ENCODE measurements around the gene KCNJ13.

The KCNJ13 gene

GRCh38 chr2:232772531-232772930 lies 3.8 kb downstream of the KCNJ13 start:
- H3K4me3 ChIP-seq (ENCODE audit: low read depth in 1 of 2, low read length in 2 of 2), result no peak overlapping the region
- H3K9ac ChIP-seq (ENCODE audit: low read depth in 1 of 2, low read length in 2 of 2), result no peak overlapping the region
- H3K4me1 ChIP-seq (ENCODE audit: control insufficient read depth in 1 of 2, insufficient read depth in 2 of 2, low read length in 2 of 2), result peaks cover 0 to 23% of the 10 kb centered on the region in 2 donors
- no peak overlapping the region for H3K27ac ChIP-seq (ENCODE audit: low read depth, low read length)
- H3K9me3 ChIP-seq (ENCODE audit: control insufficient read depth in 1 of 2, low read length in 2 of 2), result no peaks in the 10 kb centered on the region
- H3K27me3 ChIP-seq (ENCODE audit: control insufficient read depth in 1 of 2, insufficient read depth in 2 of 2, low read length in 2 of 2), result no peaks in the 10 kb centered on the region
- H3K36me3 ChIP-seq (ENCODE audit: control insufficient read depth in 1 of 2, insufficient read depth in 2 of 2, low read length in 2 of 2), result peaks cover 20 to 22% of the 10 kb centered on the region in 2 donors

GRCh38 chr2:232771870-232772269 lies 4.5 kb downstream of the KCNJ13 start:
- no peak overlapping the region for H3K27ac ChIP-seq (ENCODE audit: low read depth, low read length)
- H3K36me3 ChIP-seq (ENCODE audit: control insufficient read depth in 1 of 2, insufficient read depth in 2 of 2, low read length in 2 of 2), result peaks cover 24 to 25% of the 10 kb centered on the region in 2 donors

GRCh38 chr2:232770207-232770606 lies 6.2 kb downstream of the KCNJ13 start:
- Histone ChIP-seq H3K27me3 (ENCODE audit: control insufficient read depth in 1 of 2, insufficient read depth in 2 of 2, low read length in 2 of 2) (no peaks in the 10 kb centered on the region), H3K36me3 (ENCODE audit: control insufficient read depth in 1 of 2, insufficient read depth in 2 of 2, low read length in 2 of 2) (peaks cover 27 to 32% of the 10 kb centered on the region in 2 donors)

More at GRCh38 chr2:232771870-232772269, 4.5 kb downstream of the KCNJ13 start:
- Histone ChIP-seq H3K4me1 (ENCODE audit: control insufficient read depth in 1 of 2, insufficient read depth in 2 of 2, low read length in 2 of 2) (peaks cover 0 to 18% of the 10 kb centered on the region in 2 donors), H3K27me3 (ENCODE audit: control insufficient read depth in 1 of 2, insufficient read depth in 2 of 2, low read length in 2 of 2) (no peaks in the 10 kb centered on the region), H3K4me3 (ENCODE audit: low read depth in 1 of 2, low read length in 2 of 2) (no peak overlapping the region), H3K9me3 (ENCODE audit: control insufficient read depth in 1 of 2, low read length in 2 of 2) (no peaks in the 10 kb centered on the region), H3K9ac (ENCODE audit: low read depth in 1 of 2, low read length in 2 of 2) (no peak overlapping the region)

DNA sequence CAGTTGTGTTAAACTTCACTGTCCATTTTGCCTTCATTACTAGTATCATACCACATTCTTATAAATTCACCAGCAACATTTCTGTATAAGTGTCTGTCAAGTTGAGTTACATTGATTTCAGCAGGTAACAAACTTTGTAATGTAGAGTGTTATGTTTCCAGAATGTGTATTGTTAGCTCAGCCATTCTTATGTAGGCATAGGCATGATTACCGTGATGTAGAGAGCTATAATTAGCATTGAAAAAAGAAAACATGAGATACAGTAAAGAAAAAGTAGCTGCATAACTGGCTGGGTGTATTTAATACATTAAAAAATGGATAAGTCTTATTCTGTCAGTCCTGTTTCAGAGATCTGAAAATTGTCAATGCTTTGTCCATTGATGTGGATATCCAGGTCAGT lies 8.5 kb downstream of the KCNJ13 start:
- Histone ChIP-seq H3K9me3 (ENCODE audit: control insufficient read depth in 1 of 2, low read length in 2 of 2) (no peaks in the 10 kb centered on the region), H3K4me3 (ENCODE audit: low read depth in 1 of 2, low read length in 2 of 2) (no peak overlapping the region)

More at GRCh38 chr2:232770207-232770606, 6.2 kb downstream of the KCNJ13 start:
- no peak overlapping the region for H3K4me3 ChIP-seq (ENCODE audit: low read depth in 1 of 2, low read length in 2 of 2)
- no peak overlapping the region for H3K9ac ChIP-seq (ENCODE audit: low read depth in 1 of 2, low read length in 2 of 2)
- peaks cover 0 to 6% of the 10 kb centered on the region in 2 donors for H3K4me1 ChIP-seq (ENCODE audit: control insufficient read depth in 1 of 2, insufficient read depth in 2 of 2, low read length in 2 of 2)
- H3K9me3 ChIP-seq (ENCODE audit: control insufficient read depth in 1 of 2, low read length in 2 of 2), result no peaks in the 10 kb centered on the region
- H3K27ac ChIP-seq (ENCODE audit: low read depth, low read length), result no peak overlapping the region

DNA sequence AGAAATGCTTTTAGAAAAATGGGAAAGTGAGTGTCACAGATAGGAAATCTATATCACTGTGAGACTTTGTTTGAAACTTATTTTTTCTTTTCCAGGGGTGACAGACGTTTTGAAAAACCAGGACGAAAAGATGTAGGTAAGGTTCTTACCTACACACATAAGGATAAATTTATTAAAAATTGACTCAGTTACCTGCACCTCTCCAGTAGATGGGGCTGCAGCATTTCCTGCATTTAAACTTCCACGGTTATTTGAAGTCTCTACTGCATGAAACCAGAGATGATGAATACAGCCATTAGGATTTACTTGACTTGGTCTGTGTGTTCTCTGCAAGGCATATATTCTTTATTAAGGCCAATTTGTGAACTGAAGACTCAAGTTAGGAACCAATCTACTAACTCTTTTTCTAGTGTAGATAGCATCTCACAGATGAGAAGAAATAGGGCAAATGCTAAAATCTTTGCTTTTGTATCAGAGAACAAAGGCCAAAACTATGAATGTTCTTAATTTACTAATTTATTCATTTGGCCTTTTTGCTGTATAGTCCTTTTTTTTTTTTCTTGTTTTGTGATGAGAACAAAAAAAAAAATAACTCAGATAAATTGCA lies 15.0 kb downstream of the KCNJ13 start:
- H3K9ac ChIP-seq (ENCODE audit: low read depth in 1 of 2, low read length in 2 of 2), result no peak overlapping the region
- H3K27ac ChIP-seq (ENCODE audit: low read depth, low read length), result no peak overlapping the region
- no peaks in the 10 kb centered on the region for H3K9me3 ChIP-seq (ENCODE audit: control insufficient read depth in 1 of 2, low read length in 2 of 2)
- no peaks in the 10 kb centered on the region for H3K27me3 ChIP-seq (ENCODE audit: control insufficient read depth in 1 of 2, insufficient read depth in 2 of 2, low read length in 2 of 2)
- H3K4me1 ChIP-seq (ENCODE audit: control insufficient read depth in 1 of 2, insufficient read depth in 2 of 2, low read length in 2 of 2), result no peaks in the 10 kb centered on the region
- H3K36me3 ChIP-seq (ENCODE audit: control insufficient read depth in 1 of 2, insufficient read depth in 2 of 2, low read length in 2 of 2), result peaks cover 16 to 40% of the 10 kb centered on the region in 2 donors
- H3K4me3 ChIP-seq (ENCODE audit: low read depth in 1 of 2, low read length in 2 of 2), result no peak overlapping the region

More for the DNA sequence above, 8.5 kb downstream of the KCNJ13 start:
- no peaks in the 10 kb centered on the region for H3K27me3 ChIP-seq (ENCODE audit: control insufficient read depth in 1 of 2, insufficient read depth in 2 of 2, low read length in 2 of 2)
- H3K4me1 ChIP-seq (ENCODE audit: control insufficient read depth in 1 of 2, insufficient read depth in 2 of 2, low read length in 2 of 2), result no peaks in the 10 kb centered on the region
- no peak overlapping the region for H3K27ac ChIP-seq (ENCODE audit: low read depth, low read length)
- H3K9ac ChIP-seq (ENCODE audit: low read depth in 1 of 2, low read length in 2 of 2), result no peak overlapping the region
- peaks cover 35 to 44% of the 10 kb centered on the region in 2 donors for H3K36me3 ChIP-seq (ENCODE audit: control insufficient read depth in 1 of 2, insufficient read depth in 2 of 2, low read length in 2 of 2)

DNA sequence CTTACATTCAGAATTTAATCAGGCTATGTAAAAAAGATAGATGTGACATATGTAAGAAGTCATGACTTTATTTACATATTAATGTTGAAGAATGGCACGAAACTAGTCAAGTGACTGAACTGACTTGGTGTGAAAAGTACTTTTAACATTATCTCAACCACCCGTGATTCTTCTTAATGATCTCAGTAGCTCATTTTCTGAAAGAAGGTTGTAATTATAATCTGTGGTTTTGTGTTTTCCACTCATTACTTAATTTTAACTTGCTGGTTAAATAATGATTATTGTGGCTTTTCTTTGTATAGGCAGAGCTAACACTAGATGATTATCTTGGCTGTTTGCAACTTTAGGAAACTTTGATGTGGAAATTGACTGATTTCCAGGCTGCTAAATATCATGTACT lies 18.5 kb downstream of the KCNJ13 start:
- Histone ChIP-seq H3K9me3 (ENCODE audit: control insufficient read depth in 1 of 2, low read length in 2 of 2) (no peaks in the 10 kb centered on the region), H3K4me3 (ENCODE audit: low read depth in 1 of 2, low read length in 2 of 2) (no peak overlapping the region), H3K36me3 (ENCODE audit: control insufficient read depth in 1 of 2, insufficient read depth in 2 of 2, low read length in 2 of 2) (peaks cover 5 to 28% of the 10 kb centered on the region in 2 donors), H3K27ac (ENCODE audit: low read depth, low read length) (no peak overlapping the region), H3K4me1 (ENCODE audit: control insufficient read depth in 1 of 2, insufficient read depth in 2 of 2, low read length in 2 of 2) (peaks cover 0 to 9% of the 10 kb centered on the region in 2 donors), H3K27me3 (ENCODE audit: control insufficient read depth in 1 of 2, insufficient read depth in 2 of 2, low read length in 2 of 2) (no peaks in the 10 kb centered on the region), H3K9ac (ENCODE audit: low read depth in 1 of 2, low read length in 2 of 2) (no peak overlapping the region)

DNA sequence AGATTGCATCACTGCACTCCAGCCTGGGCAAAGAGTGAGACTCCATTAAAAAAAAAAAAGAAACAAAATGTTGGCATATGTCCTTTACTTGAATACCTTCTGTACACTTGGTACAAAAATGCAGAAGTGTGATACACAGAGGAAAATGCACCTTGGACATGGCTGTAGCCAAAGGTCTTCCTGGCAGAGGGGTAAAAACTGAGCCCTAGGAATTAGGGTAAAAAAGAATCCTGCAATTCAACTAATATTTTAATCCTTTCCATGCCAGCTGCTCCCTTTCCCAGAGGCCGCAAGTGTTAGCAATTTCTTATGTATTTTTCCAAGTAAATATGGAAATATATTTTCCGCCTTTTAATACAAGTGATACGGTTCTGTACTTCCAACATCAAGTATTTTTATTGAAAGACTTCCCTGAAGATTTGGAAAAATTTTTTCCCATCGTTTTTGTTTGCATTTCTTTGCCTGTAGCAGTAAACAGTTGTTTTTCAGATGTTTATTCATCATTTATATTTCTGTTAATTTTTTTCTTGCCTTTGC lies 26.2 kb downstream of the KCNJ13 start:
- Histone ChIP-seq H3K4me1 (ENCODE audit: control insufficient read depth in 1 of 2, insufficient read depth in 2 of 2, low read length in 2 of 2) (peaks cover 0 to 2% of the 10 kb centered on the region in 2 donors), H3K36me3 (ENCODE audit: control insufficient read depth in 1 of 2, insufficient read depth in 2 of 2, low read length in 2 of 2) (peaks cover 20 to 50% of the 10 kb centered on the region in 2 donors), H3K27ac (ENCODE audit: low read depth, low read length) (no peak overlapping the region), H3K27me3 (ENCODE audit: control insufficient read depth in 1 of 2, insufficient read depth in 2 of 2, low read length in 2 of 2) (no peaks in the 10 kb centered on the region), H3K4me3 (ENCODE audit: low read depth in 1 of 2, low read length in 2 of 2) (no peak overlapping the region), H3K9me3 (ENCODE audit: control insufficient read depth in 1 of 2, low read length in 2 of 2) (no peaks in the 10 kb centered on the region), H3K9ac (ENCODE audit: low read depth in 1 of 2, low read length in 2 of 2) (no peak overlapping the region)

GRCh38 chr2:232749331-232749730 lies 27.0 kb downstream of the KCNJ13 start:
- no peak overlapping the region for H3K9ac ChIP-seq (ENCODE audit: low read depth in 1 of 2, low read length in 2 of 2)
- H3K4me1 ChIP-seq (ENCODE audit: control insufficient read depth in 1 of 2, insufficient read depth in 2 of 2, low read length in 2 of 2), result no peaks in the 10 kb centered on the region
- H3K4me3 ChIP-seq (ENCODE audit: low read depth in 1 of 2, low read length in 2 of 2), result no peak overlapping the region
- H3K27ac ChIP-seq (ENCODE audit: low read depth, low read length), result no peak overlapping the region
- H3K36me3 ChIP-seq (ENCODE audit: control insufficient read depth in 1 of 2, insufficient read depth in 2 of 2, low read length in 2 of 2), result peaks cover 20 to 50% of the 10 kb centered on the region in 2 donors
- no peaks in the 10 kb centered on the region for H3K9me3 ChIP-seq (ENCODE audit: control insufficient read depth in 1 of 2, low read length in 2 of 2)
- H3K27me3 ChIP-seq (ENCODE audit: control insufficient read depth in 1 of 2, insufficient read depth in 2 of 2, low read length in 2 of 2), result no peaks in the 10 kb centered on the region

DNA sequence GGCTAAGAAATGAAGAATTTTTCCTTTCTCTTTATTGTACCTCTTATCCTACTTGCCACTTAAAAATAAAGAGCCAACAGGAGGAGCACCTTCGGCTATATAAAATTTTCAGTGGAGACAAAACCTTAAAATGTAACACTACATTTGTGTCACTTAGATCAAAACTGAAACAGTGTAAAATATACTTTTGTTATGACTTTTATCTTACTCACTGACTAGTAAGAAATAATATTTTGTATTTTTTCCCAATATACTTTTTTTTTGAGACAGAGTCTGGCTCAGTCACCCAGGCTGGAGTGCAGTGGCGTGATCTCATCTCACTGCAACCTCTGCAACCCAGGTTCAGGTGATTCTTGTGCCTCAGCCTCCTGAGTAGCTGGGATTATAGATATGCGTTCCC lies 28.3 kb downstream of the KCNJ13 start:
- Histone ChIP-seq H3K27ac (ENCODE audit: low read depth, low read length) (no peak overlapping the region), H3K4me3 (ENCODE audit: low read depth in 1 of 2, low read length in 2 of 2) (no peak overlapping the region), H3K4me1 (ENCODE audit: control insufficient read depth in 1 of 2, insufficient read depth in 2 of 2, low read length in 2 of 2) (no peaks in the 10 kb centered on the region), H3K9me3 (ENCODE audit: control insufficient read depth in 1 of 2, low read length in 2 of 2) (no peaks in the 10 kb centered on the region), H3K36me3 (ENCODE audit: control insufficient read depth in 1 of 2, insufficient read depth in 2 of 2, low read length in 2 of 2) (peaks cover 20 to 45% of the 10 kb centered on the region in 2 donors), H3K27me3 (ENCODE audit: control insufficient read depth in 1 of 2, insufficient read depth in 2 of 2, low read length in 2 of 2) (no peaks in the 10 kb centered on the region), H3K9ac (ENCODE audit: low read depth in 1 of 2, low read length in 2 of 2) (no peak overlapping the region)

- H3K27me3 ChIP-seq (ENCODE audit: control insufficient read depth in 1 of 2, insufficient read depth in 2 of 2, low read length in 2 of 2), result no peaks in the 10 kb centered on the region
- no peak overlapping the region for H3K9ac ChIP-seq (ENCODE audit: low read depth in 1 of 2, low read length in 2 of 2)
- no peak overlapping the region for H3K4me3 ChIP-seq (ENCODE audit: low read depth in 1 of 2, low read length in 2 of 2)
- H3K9me3 ChIP-seq (ENCODE audit: control insufficient read depth in 1 of 2, low read length in 2 of 2), result no peaks in the 10 kb centered on the region
- no peaks in the 10 kb centered on the region for H3K4me1 ChIP-seq (ENCODE audit: control insufficient read depth in 1 of 2, insufficient read depth in 2 of 2, low read length in 2 of 2)
- peaks cover 16 to 30% of the 10 kb centered on the region in 2 donors for H3K36me3 ChIP-seq (ENCODE audit: control insufficient read depth in 1 of 2, insufficient read depth in 2 of 2, low read length in 2 of 2)
- H3K27ac ChIP-seq (ENCODE audit: low read depth, low read length), result no peak overlapping the region
Observed at GRCh38 chr2:232744963-232745362, 31.4 kb downstream of the KCNJ13 start.

Measured in duodenal mucosa (tissue), 2 donors.